CD8-positive, alpha-beta memory T cell (primary cell): ENCODE results near the gene ACKR2. TPM values are rescaled to one million over a fixed set of nuclear protein-coding genes. Genes with fewer than 3 reads are reported as not detected.
A peak's percentile ranks its signal among the peaks of the same experiment; 100 is the strongest.
"Not testable (repeated sequence)": the region's sequence is repeated elsewhere in the genome, so short reads cannot be mapped to it uniquely, and the experiment has no call there.

Source experiments
- CTCF ChIA-PET: fragments of 350-600 bp; sonication (Branson Sonifier 250); formaldehyde crosslinking; loops from one replicate; lab custom pipeline; 2021; ENCODE audit warnings: antibody characterized with exemption; lab: Charles Lee
- POLR2A ChIA-PET: fragments of 350-600 bp; sonication (Branson Sonifier 250); formaldehyde crosslinking; loops from one replicate; lab custom pipeline; 2021; ENCODE audit warnings: antibody characterized with exemption; lab: Charles Lee
- DNase-seq, 5 donors: peaks; one replicate each; pipeline versions ENCODE4 v3.0.0 to v3.0.0-alpha.2; 2020 to 2022; ENCODE audit warnings: mixed read lengths in 1 of 5
- H3K27ac ChIP-seq: one replicate; pipeline ENCODE4 v1.7.0; 2013; ENCODE audit warnings: low read depth, mild to moderate bottlenecking, low read length, moderate library complexity
- H3K27me3 ChIP-seq: 2 replicates; pipeline ENCODE4 v1.7.0; 2013; ENCODE audit warnings: low read length, mild to moderate bottlenecking; ENCODE audit not compliant: insufficient read depth, poor library complexity, severe bottlenecking
- H3K36me3 ChIP-seq: 2 replicates; pipeline ENCODE4 v1.7.0; 2013; ENCODE audit warnings: mild to moderate bottlenecking, low read length, moderate library complexity; ENCODE audit not compliant: insufficient read depth
- H3K4me1 ChIP-seq: 2 replicates; pipeline ENCODE4 v1.7.0; 2013; ENCODE audit warnings: mild to moderate bottlenecking, low read length, moderate library complexity; ENCODE audit not compliant: insufficient read depth
- H3K4me3 ChIP-seq: 2 replicates; pipeline ENCODE4 v1.7.0; 2013; ENCODE audit warnings: mild to moderate bottlenecking, low read length
- H3K9me3 ChIP-seq: 2 replicates; pipeline ENCODE4 v1.7.0; 2013; ENCODE audit warnings: mild to moderate bottlenecking, low read length
- H3K27ac Mint-ChIP-seq, 8 donors: one replicate each; pipeline ENCODE4 v1.8.0; 2020 to 2021; ENCODE audit warnings: mixed read lengths in 8 of 8, mild to moderate bottlenecking in 6 of 8, inconsistent platforms in 3 of 8, moderate library complexity in 3 of 8
- H3K27me3 Mint-ChIP-seq, 2 donors: one replicate each; pipeline ENCODE4 v1.8.0; 2020 to 2021; ENCODE audit warnings: mixed read lengths in 2 of 2, mild to moderate bottlenecking in 1 of 2, moderate library complexity in 1 of 2
- H3K36me3 Mint-ChIP-seq, 3 donors: one replicate each; pipeline ENCODE4 v1.8.0; 2020 to 2021; ENCODE audit warnings: mixed read lengths in 3 of 3, inconsistent platforms in 1 of 3, mild to moderate bottlenecking in 1 of 3
- H3K4me1 Mint-ChIP-seq, 3 donors: one replicate each; pipeline ENCODE4 v1.8.0; 2020 to 2021; ENCODE audit warnings: mixed read lengths in 3 of 3, inconsistent platforms in 1 of 3, mild to moderate bottlenecking in 1 of 3
- H3K4me3 Mint-ChIP-seq, 7 donors: one replicate each; pipeline ENCODE4 v1.8.0; 2020 to 2021; ENCODE audit warnings: mixed read lengths in 7 of 7, mild to moderate bottlenecking in 6 of 7, moderate library complexity in 4 of 7, inconsistent platforms in 2 of 7
- H3K9me3 Mint-ChIP-seq, 5 donors: one replicate each; pipeline ENCODE4 v1.8.0; 2020 to 2022; ENCODE audit warnings: mixed read lengths in 5 of 5, mild to moderate bottlenecking in 3 of 5, moderate library complexity in 2 of 5, inconsistent platforms in 1 of 5
- polyA plus RNA-seq: library from polyadenylated mRNA; unstranded; fragments of 300-500 nt; fragmentation: Illumina TruSeq; gene quantifications from one replicate; pipeline ENCODE4 v1.2.3, GENCODE V29; 2021
- total RNA-seq, 2 experiments: library from RNA; stranded (reverse); gene quantifications; one replicate each; pipeline ENCODE4 v1.2.3, GENCODE V29; 2021

Gene ACKR2
- total and polyA plus RNA-seq, 3 experiments from 2014 or later: 0.20 to 0.92 TPM; not detected in 1

- CTCF ChIA-PET: interaction anchor here (0.9 to 1.7 kb wide), 3 partner anchors 21 to 28 kb away, joined by 3 to 6 read pairs (median 4); no protein-coding TSS in a partner anchor
- peak overlapping the region; percentile 90 for H3K27ac ChIP-seq
- peak overlapping the region; percentile 93 for H3K4me3 ChIP-seq
- peak overlapping the region; percentile 92 to 98 (median 96) for H3K4me3 Mint-ChIP-seq
- H3K27ac Mint-ChIP-seq: peak overlapping the region in 6 of 8 donors; percentile 34 to 96 (median 93)
- H3K9me3 ChIP-seq: no peaks in the 10 kb centered on the region
- peaks cover 0 to 16% of the 10 kb centered on the region in 2 donors for H3K27me3 Mint-ChIP-seq
- peaks cover 36% of the 10 kb centered on the region for H3K4me1 ChIP-seq
- no peaks in the 10 kb centered on the region for H3K27me3 ChIP-seq
- no peak for DNase-seq
- H3K36me3 Mint-ChIP-seq: peaks cover 0 to 10% (median 4%) of the 10 kb centered on the region in 3 donors
- H3K36me3 ChIP-seq: no peaks in the 10 kb centered on the region
- no peaks in the 10 kb centered on the region for H3K9me3 Mint-ChIP-seq
- POLR2A ChIA-PET: no interaction called here
- peaks cover 33 to 51% (median 40%) of the 10 kb centered on the region in 3 donors for H3K4me1 Mint-ChIP-seq
Observed at GRCh38 chr3:42802876-42803413, 6.3 kb upstream of the ACKR2 start.

- Histone ChIP-seq H3K27ac (peak overlapping the region; percentile 90), H3K36me3 (no peaks in the 10 kb centered on the region), H3K27me3 (no peaks in the 10 kb centered on the region), H3K4me3 (peak overlapping the region; percentile 93), H3K4me1 (peaks cover 36% of the 10 kb centered on the region), H3K9me3 (no peaks in the 10 kb centered on the region)
- DNase-seq: peak in 3 of 5 donors; percentile 2 to 50 (median 10)
- H3K4me3 Mint-ChIP-seq: peak overlapping the region; percentile 92 to 98 (median 96)
- H3K36me3 Mint-ChIP-seq: peaks cover 0 to 10% (median 4%) of the 10 kb centered on the region in 3 donors
- H3K27ac Mint-ChIP-seq: peak overlapping the region; percentile 86 to 98 (median 94)
- ChIA-PET POLR2A (interaction anchor here (1.1 kb wide), 1 partner anchor 12 kb away, joined by 4 read pairs; no protein-coding TSS in a partner anchor), CTCF (interaction anchor here (0.9 to 1.7 kb wide), 4 partner anchors 22 to 58 kb away, joined by 3 to 6 read pairs (median 4); no protein-coding TSS in a partner anchor)
- no peaks in the 10 kb centered on the region for H3K9me3 Mint-ChIP-seq
- peaks cover 0 to 16% of the 10 kb centered on the region in 2 donors for H3K27me3 Mint-ChIP-seq
- peaks cover 33 to 51% (median 40%) of the 10 kb centered on the region in 3 donors for H3K4me1 Mint-ChIP-seq
Observed at GRCh38 chr3:42803414-42804105, 5.7 kb upstream of the ACKR2 start.

GRCh38 chr3:42804106-42804830 lies 5.0 kb upstream of the ACKR2 start, which contains the start of gene HIGD1A:
Gene HIGD1A, minus strand, starts transcription at chr3:42804490. Its CDS starts 10,237 bp downstream, at chr3:42794253.
- peaks cover 33 to 51% (median 40%) of the 10 kb centered on the region in 3 donors for H3K4me1 Mint-ChIP-seq
- peaks cover 0 to 10% (median 4%) of the 10 kb centered on the region in 3 donors for H3K36me3 Mint-ChIP-seq
- peak within 1 kb of the TSS; percentile 86 to 98 (median 94) for H3K27ac Mint-ChIP-seq
- H3K27ac ChIP-seq: peak within 1 kb of the TSS; percentile 90
- no peaks in the 10 kb centered on the region for H3K27me3 ChIP-seq
- no peaks in the 10 kb centered on the region for H3K9me3 ChIP-seq
- no peaks in the 10 kb centered on the region for H3K36me3 ChIP-seq
- peak; percentile 90 to 93 (median 91) for DNase-seq
- CTCF ChIA-PET: interaction anchor here (1.0 to 1.7 kb wide), 3 partner anchors 22 to 59 kb away, joined by 4 to 6 read pairs (median 4); no protein-coding TSS in a partner anchor
- H3K4me1 ChIP-seq: peaks cover 36% of the 10 kb centered on the region
- H3K4me3 ChIP-seq: peak within 1 kb of the TSS; percentile 93
- peak within 1 kb of the TSS; percentile 92 to 98 (median 96) for H3K4me3 Mint-ChIP-seq
- H3K27me3 Mint-ChIP-seq: peaks cover 0 to 19% of the 10 kb centered on the region in 2 donors
- no peaks in the 10 kb centered on the region for H3K9me3 Mint-ChIP-seq
- POLR2A ChIA-PET: interaction anchor here (1.1 kb wide), 1 partner anchor 12 kb away, joined by 4 read pairs; no protein-coding TSS in a partner anchor

- H3K27me3 Mint-ChIP-seq: peaks cover 0 to 19% of the 10 kb centered on the region in 2 donors
Observed at GRCh38 chr3:42804831-42805132, 4.5 kb upstream of the ACKR2 start.

GRCh38 chr3:42805141-42805821 lies 4.0 kb upstream of the ACKR2 start:
- Histone ChIP-seq H3K4me1 (peaks cover 32% of the 10 kb centered on the region), H3K4me3 (peak overlapping the region; percentile 93), H3K36me3 (no peaks in the 10 kb centered on the region), H3K27me3 (no peaks in the 10 kb centered on the region), H3K27ac (peak overlapping the region; percentile 90), H3K9me3 (no peaks in the 10 kb centered on the region)
- peaks cover 0 to 10% (median 3%) of the 10 kb centered on the region in 3 donors for H3K36me3 Mint-ChIP-seq
- no peaks in the 10 kb centered on the region for H3K9me3 Mint-ChIP-seq
- DNase-seq: peak in 1 of 5 donors; percentile 53
- ChIA-PET CTCF (no interaction called here), POLR2A (interaction anchor here (1.1 kb wide), 1 partner anchor 11 kb away, joined by 4 read pairs; no protein-coding TSS in a partner anchor)
- peak overlapping the region; percentile 92 to 98 (median 96) for H3K4me3 Mint-ChIP-seq
- peaks cover 30 to 44% (median 34%) of the 10 kb centered on the region in 3 donors for H3K4me1 Mint-ChIP-seq
- peaks cover 0 to 19% of the 10 kb centered on the region in 2 donors for H3K27me3 Mint-ChIP-seq
- peak overlapping the region in 7 of 8 donors; percentile 36 to 98 (median 92) for H3K27ac Mint-ChIP-seq

More at GRCh38 chr3:42804831-42805132, 4.5 kb upstream of the ACKR2 start:
- H3K4me1 ChIP-seq: peaks cover 36% of the 10 kb centered on the region
- H3K36me3 ChIP-seq: no peaks in the 10 kb centered on the region
- no peaks in the 10 kb centered on the region for H3K9me3 ChIP-seq
- Mint-ChIP-seq H3K9me3 (no peaks in the 10 kb centered on the region), H3K27ac (peak overlapping the region in 7 of 8 donors; percentile 86 to 98 (median 95)), H3K4me1 (peaks cover 32 to 48% (median 37%) of the 10 kb centered on the region in 3 donors), H3K36me3 (peaks cover 0 to 10% (median 4%) of the 10 kb centered on the region in 3 donors), H3K4me3 (peak overlapping the region; percentile 92 to 98 (median 96))
- ChIA-PET POLR2A (interaction anchor here (1.1 kb wide), 1 partner anchor 11 kb away, joined by 4 read pairs; no protein-coding TSS in a partner anchor), CTCF (interaction anchor here (1.7 kb wide), 1 partner anchor 26 kb away, joined by 4 read pairs; no protein-coding TSS in a partner anchor)
- no peaks in the 10 kb centered on the region for H3K27me3 ChIP-seq
- no peak for DNase-seq
- H3K27ac ChIP-seq: peak overlapping the region; percentile 90
- H3K4me3 ChIP-seq: peak overlapping the region; percentile 93

GRCh38 chr3:42807929-42808328 lies 1.3 kb upstream of the ACKR2 start:
- Mint-ChIP-seq H3K27ac (no peak overlapping the region), H3K27me3 (peaks cover 0 to 23% of the 10 kb centered on the region in 2 donors), H3K9me3 (no peaks in the 10 kb centered on the region), H3K4me3 (peak overlapping the region in 1 of 7 donors; percentile 65), H3K36me3 (peaks cover 0 to 10% (median 0%) of the 10 kb centered on the region in 3 donors), H3K4me1 (peaks cover 12 to 21% (median 13%) of the 10 kb centered on the region in 3 donors)
- Histone ChIP-seq H3K36me3 (no peaks in the 10 kb centered on the region), H3K4me3 (no peak overlapping the region), H3K27ac (no peak overlapping the region), H3K9me3 (no peaks in the 10 kb centered on the region), H3K4me1 (peaks cover 8% of the 10 kb centered on the region), H3K27me3 (no peaks in the 10 kb centered on the region)
- CTCF ChIA-PET: interaction anchor here (1.5 kb wide), 1 partner anchor 32 kb away, joined by 4 read pairs; no protein-coding TSS in a partner anchor
- no peak for DNase-seq
- POLR2A ChIA-PET: no interaction called here

GRCh38 chr3:42810706-42811105 lies 1.5 kb downstream of the ACKR2 start:
- H3K27ac ChIP-seq, DNase-seq, H3K4me1 Mint-ChIP-seq, H3K4me1 ChIP-seq, H3K27me3 ChIP-seq, H3K27ac Mint-ChIP-seq, H3K9me3 Mint-ChIP-seq, H3K9me3 ChIP-seq, H3K4me3 ChIP-seq, H3K36me3 ChIP-seq, H3K36me3 Mint-ChIP-seq, H3K4me3 Mint-ChIP-seq, POLR2A ChIA-PET: not testable (repeated sequence)
- H3K27me3 Mint-ChIP-seq: peaks cover 4 to 20% of the 10 kb centered on the region in 2 donors
- CTCF ChIA-PET: interaction anchor here (0.7 kb wide), 1 partner anchor 837 kb away, joined by 5 read pairs; no protein-coding TSS in a partner anchor
